WERI-Rb-1 (cell line): ENCODE measurements around the gene ULK2.

ENCODE experiments used
- DNase-seq: peaks from one replicate; pipeline ENCODE4 v3.0.0-alpha.2; 2020
- H3K27ac ChIP-seq: fragments of 250-450 bp; sonication (Bioruptor Pico); 2 replicates; pipeline ENCODE4 v1.5.1; 2020; ENCODE audit warnings: mild to moderate bottlenecking, moderate library complexity
- H3K27me3 ChIP-seq: fragments of 250-450 bp; sonication (Bioruptor Pico); 2 replicates; pipeline ENCODE4 v1.5.1; 2021; ENCODE audit warnings: mild to moderate bottlenecking, low read depth, moderate library complexity; ENCODE audit not compliant: insufficient read depth, severe bottlenecking
- H3K36me3 ChIP-seq: fragments of 250-450 bp; sonication (Bioruptor Pico); 2 replicates; pipeline ENCODE4 v1.5.1; 2020; ENCODE audit warnings: mild to moderate bottlenecking, moderate library complexity
- H3K4me3 ChIP-seq: 2 replicates; pipeline ENCODE4 v1.5.1; 2011; ENCODE audit warnings: low read depth, mild to moderate bottlenecking, control low read depth, low read length
- H3K9me3 ChIP-seq: fragments of 250-450 bp; sonication (Bioruptor Pico); 2 replicates; pipeline ENCODE4 v1.5.1; 2021; ENCODE audit warnings: mild to moderate bottlenecking, moderate library complexity; ENCODE audit not compliant: severe bottlenecking
- CTCF ChIP-seq: IDR thresholded peaks from 2 replicates; pipeline ENCODE4 v1.5.1; 2011; ENCODE audit warnings: low read depth, mild to moderate bottlenecking, control low read depth, inconsistent platforms, low read length

ULK2 gene

GRCh38 chr17:19755821-19756510 lies 111.8 kb downstream of the ULK2 start:
- no peaks in the 10 kb centered on the region for H3K27me3 ChIP-seq
- no peaks in the 10 kb centered on the region for H3K36me3 ChIP-seq
- H3K4me3 ChIP-seq, result no peak overlapping the region
- DNase-seq, result no peak
- no peaks in the 10 kb centered on the region for H3K9me3 ChIP-seq
- TF ChIP-seq CTCF, result no peak
- H3K27ac ChIP-seq, result no peak overlapping the region

GRCh38 chr17:19755392-19755791 lies 112.3 kb downstream of the ULK2 start:
- DNase-seq, result no peak
- no peak for TF ChIP-seq CTCF
- no peaks in the 10 kb centered on the region for H3K9me3 ChIP-seq
- no peak overlapping the region for H3K4me3 ChIP-seq
- H3K27ac ChIP-seq, result no peak overlapping the region
- no peaks in the 10 kb centered on the region for H3K36me3 ChIP-seq
- no peaks in the 10 kb centered on the region for H3K27me3 ChIP-seq

DNA sequence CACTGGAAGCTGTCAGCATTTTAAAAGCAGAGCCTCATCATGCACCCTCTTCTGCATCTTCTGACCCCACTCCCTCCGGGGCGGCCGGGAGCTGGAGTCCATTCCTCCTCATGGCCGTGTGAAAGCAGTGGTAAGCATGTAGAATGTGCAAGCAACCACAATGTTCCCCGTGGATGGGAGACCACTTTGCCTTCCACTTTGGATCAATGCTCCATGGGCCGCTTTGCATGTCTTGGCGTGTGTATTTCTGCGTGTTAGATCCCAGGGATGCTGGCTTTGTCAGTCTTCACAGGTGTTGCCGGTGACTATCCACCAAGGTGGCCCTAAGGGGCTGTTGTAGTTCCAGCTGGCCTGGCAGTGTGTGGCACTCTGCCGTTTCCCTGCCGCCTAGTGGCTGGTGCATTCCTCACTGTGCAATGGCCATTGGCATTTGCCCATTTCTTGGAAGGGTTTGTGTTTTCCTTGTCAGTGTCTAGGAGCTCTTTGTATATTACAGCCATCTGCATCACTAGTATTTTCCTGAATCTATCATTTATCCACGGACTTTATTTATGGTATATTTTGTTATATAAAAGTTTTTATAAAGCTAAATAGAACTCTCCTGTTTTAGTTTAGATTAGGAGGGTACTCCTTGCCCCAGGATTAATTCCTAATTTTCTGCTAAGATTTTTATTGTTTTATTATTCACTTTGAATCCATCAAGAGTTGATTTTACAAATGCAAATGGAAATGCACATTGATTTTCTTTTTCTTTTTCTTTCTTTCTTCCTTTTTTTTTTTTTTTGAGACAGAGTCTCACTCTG lies 113.9 kb downstream of the ULK2 start:
- Histone ChIP-seq H3K9me3 (no peaks in the 10 kb centered on the region), H3K27me3 (no peaks in the 10 kb centered on the region), H3K27ac (no peak overlapping the region), H3K36me3 (no peaks in the 10 kb centered on the region), H3K4me3 (no peak overlapping the region)
- DNase-seq, result no peak
- peak; percentile 32; the same call in 1 of the 2 replicates for TF ChIP-seq CTCF

DNA sequence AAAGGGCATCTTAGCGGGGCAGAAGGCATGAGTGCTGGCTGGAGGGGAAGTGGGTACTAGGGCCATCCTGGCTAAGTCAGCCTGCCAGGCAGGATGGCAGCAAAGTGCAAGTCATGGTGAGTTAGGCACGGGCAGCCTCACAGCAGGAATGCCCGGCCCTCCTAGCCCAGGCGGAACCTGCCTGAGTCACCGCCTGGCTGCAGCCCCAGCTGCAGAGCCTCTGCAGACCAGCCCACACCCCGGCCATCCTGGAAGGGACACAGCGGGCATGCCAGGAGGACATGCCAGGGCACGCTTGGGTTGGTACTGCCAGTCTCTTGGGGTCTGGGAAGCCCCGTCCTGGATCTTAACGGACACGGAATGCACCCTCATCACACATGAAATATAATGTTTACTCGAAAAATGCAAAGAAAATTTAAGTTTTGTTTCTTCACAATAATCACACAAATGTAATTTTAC lies 114.7 kb downstream of the ULK2 start:
- no peak overlapping the region for H3K4me3 ChIP-seq
- H3K27ac ChIP-seq, result no peak overlapping the region
- no peaks in the 10 kb centered on the region for H3K36me3 ChIP-seq
- H3K27me3 ChIP-seq, result no peaks in the 10 kb centered on the region
- DNase-seq, result no peak
- H3K9me3 ChIP-seq, result no peaks in the 10 kb centered on the region
- TF ChIP-seq CTCF, result no peak

- no peak overlapping the region for H3K4me3 ChIP-seq
- no peaks in the 10 kb centered on the region for H3K27me3 ChIP-seq
- H3K9me3 ChIP-seq, result no peaks in the 10 kb centered on the region
- no peak for TF ChIP-seq CTCF
- no peak overlapping the region for H3K27ac ChIP-seq
- no peak for DNase-seq
- H3K36me3 ChIP-seq, result no peaks in the 10 kb centered on the region
Measured at GRCh38 chr17:19752216-19753050, 115.3 kb downstream of the ULK2 start.
